Superior temporal gyrus (tissue), 1 donor: ENCODE results near the gene FAM227B.
"Not testable (repeated sequence)": the region's sequence is repeated elsewhere in the genome, so short reads cannot be mapped to it uniquely, and the experiment has no call there.

Experiments
- DNase-seq: peaks from one replicate; pipeline ENCODE4 v3.0.0-alpha.2; 2016; ENCODE audit errors: extremely low spot score

FAM227B gene

GRCh38 chr15:49438962-49439631 lies 181.5 kb downstream of the FAM227B start:
- DNase-seq, result no peak

- DNase-seq, result no peak
Observed at GRCh38 chr15:49436751-49437150, 183.9 kb downstream of the FAM227B start.

- DNase-seq, result no peak
Observed at GRCh38 chr15:49435174-49435573, 185.4 kb downstream of the FAM227B start.

DNA sequence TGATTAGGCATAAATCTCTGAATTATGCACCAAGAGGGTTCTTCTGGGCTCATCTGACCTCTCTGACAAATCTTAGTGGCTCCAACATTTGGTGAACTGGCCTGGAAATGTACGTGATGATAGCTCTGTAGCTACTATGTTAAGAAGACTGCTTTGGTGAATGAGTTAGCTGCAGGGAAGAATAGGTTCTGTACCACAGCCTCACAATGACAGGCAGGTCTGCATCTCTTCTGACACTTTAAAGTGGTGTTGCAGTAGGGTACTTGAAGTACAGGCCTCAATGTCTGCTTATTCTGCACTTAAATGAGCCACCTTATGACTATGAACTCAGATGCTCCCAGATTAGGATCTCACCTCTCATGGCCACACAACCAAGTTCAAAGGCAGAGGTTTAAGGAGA lies 190.6 kb downstream of the FAM227B start:
- DNase-seq, result no peak

DNA sequence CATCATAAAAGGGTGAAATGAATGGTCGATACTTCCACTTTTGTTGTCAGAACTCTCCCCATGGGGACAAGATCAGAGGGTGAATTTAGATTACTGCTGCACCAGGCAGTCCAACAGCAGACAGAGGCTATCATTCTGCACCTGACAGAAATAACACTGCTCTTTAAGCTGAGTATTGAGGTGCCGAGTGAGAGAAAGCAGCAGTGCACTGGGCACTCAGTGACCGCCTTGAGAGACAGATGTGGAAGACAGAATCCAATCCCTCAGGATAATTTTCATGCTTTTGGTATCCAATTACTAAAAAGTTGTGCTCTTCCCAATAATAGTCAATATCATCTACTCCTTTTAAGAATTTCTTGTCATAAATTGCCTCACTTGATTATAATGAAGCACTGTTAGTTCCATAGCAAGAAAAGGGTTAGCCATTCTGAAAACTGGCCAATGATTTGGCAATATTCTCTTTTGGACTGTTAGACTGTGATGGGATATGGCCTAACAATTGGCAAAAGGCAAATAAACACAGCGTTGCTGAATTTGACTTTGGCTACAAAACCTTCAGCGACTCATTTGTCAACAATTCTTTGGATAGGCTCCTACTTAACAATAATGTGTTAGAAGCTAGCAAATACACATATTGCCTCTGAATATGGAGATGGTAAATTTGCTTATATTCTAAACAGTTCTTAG lies 192.1 kb downstream of the FAM227B start:
- no peak for DNase-seq

DNA sequence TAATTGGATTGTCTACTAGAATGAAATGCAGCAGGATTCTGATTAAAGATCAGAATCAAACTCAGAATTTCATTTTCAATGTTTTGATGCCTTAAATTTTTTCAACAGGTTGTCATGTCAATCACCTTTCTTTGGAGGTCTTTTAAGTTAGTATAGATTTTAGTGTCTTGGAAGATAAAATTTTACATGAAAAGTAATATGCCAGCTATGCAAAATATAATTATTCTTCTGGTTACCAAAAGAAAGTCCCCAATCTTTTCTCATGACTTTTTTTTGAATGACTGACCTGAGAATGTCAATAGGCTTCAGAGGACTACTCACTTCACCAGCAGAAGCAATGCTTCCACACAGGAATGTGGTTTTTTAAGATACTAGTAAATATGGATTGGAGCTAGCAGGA lies 193.2 kb downstream of the FAM227B start:
- no peak for DNase-seq

DNA sequence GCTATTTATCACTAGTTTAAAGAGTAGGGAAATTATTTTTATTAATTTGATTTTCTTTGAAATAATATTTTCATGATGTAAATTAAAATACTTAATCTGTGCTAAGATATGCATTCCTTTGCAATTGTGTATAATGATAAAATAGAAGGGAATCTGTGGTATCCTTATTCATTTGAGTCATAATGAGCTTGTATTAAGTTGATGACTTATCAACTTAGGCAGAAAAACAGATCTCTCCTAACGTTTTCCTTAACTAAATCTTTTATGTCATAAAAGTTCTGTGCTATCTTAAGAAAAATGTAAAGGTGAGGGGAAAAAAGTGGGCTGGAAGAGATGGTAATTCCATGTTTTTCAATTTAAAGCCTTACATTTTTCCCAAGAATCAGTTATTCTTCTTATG lies 195.7 kb downstream of the FAM227B start:
- no peak for DNase-seq

DNA sequence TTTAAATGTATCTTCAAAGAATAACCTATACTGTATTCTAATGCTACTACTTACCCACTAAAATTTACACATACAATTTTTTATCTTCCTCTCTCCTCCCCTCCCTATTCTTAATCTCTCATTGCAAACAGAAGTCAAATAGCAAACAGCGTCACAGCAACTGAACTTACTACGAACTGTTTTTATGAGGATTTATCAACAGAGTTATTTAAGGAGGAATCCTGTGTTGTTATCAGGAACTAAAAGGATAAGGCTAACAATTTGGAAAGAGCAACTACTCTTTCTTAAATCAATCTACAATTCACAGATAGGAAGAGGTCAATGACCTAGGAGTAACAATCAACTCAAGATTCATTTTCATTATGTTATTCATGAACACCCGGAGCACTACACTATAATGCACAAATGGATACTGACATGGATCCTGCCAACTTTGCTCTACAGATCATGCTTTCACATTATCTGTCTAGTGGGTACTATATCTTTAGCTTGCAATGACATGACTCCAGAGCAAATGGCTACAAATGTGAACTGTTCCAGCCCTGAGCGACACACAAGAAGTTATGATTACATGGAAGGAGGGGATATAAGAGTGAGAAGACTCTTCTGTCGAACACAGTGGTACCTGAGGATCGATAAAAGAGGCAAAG lies 196.6 kb downstream of the FAM227B start:
- DNase-seq, result no peak

GRCh38 chr15:49423021-49423420 lies 197.6 kb downstream of the FAM227B start, which contains the start of gene FGF7:
FGF7 (plus strand) TSS chr15:49423242; CDS start chr15:49424298, 1,056 bp downstream.
- DNase-seq, result peak; percentile 54

- DNase-seq, result peak; percentile 80
Observed at GRCh38 chr15:49421991-49422390, 198.6 kb downstream of the FAM227B start.

DNA sequence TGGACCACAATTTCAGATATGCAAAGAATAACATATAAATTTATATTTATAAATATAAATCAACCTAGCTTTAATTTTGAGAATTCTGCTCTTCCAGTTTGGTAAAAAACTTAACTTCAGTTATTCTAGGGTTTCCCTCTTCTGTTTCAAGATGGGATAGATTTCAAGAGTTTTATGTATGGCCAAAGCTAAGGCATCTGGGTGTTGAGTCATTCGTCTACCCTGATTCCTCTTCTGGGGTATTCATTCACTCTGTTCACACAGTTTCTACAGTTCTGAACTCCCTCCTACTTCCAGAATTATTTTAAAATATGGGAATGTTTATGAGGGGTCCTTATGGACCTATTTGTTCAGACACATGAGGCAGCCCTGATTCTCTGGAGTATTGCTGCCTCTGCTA lies 201.8 kb downstream of the FAM227B start:
- no peak for DNase-seq

- no peak for DNase-seq
Observed at GRCh38 chr15:49415638-49416037, 205.0 kb downstream of the FAM227B start.

DNA sequence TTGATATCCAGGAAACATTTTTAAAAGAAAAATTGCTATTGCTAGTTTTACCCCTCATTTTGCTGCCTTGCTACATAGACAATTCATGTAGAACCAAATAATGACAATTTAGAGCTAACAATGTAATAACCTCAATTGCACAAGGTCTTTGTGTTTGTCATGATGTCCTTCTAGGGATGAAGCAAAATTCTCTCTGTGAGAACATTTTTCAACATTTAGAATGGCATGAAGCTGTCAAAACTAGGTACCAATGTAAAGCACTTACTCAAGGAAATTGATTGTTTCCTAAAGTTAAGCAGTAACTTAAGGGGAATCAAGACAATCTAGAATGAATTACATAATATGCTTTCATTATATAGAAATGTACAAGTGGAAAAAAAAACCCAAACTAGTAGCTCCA lies 205.5 kb downstream of the FAM227B start:
- no peak for DNase-seq

DNA sequence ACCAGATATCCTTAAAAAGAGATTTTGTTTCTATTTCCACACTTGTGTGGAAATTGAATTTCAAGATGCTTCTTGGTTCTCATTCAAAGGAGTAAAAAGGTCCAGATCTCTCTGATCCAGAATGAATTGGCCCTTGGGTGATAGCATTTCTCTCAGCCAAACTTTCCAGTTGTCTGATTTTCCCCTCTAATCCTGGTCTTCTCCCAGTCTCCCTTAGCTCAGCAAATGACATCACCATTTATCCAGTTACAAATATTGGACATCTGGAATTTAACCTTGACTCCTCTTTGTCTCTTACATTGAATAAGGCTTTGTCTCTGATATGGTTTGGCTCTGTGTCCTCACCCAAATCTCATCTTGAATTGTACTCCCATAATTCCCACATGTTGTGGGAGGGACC lies 207.8 kb downstream of the FAM227B start:
- DNase-seq, result no peak

- DNase-seq, result no peak
Observed at GRCh38 chr15:49410641-49411040, 210.0 kb downstream of the FAM227B start.

GRCh38 chr15:49406352-49407118 lies 214.1 kb downstream of the FAM227B start:
- DNase-seq, result no peak

DNA sequence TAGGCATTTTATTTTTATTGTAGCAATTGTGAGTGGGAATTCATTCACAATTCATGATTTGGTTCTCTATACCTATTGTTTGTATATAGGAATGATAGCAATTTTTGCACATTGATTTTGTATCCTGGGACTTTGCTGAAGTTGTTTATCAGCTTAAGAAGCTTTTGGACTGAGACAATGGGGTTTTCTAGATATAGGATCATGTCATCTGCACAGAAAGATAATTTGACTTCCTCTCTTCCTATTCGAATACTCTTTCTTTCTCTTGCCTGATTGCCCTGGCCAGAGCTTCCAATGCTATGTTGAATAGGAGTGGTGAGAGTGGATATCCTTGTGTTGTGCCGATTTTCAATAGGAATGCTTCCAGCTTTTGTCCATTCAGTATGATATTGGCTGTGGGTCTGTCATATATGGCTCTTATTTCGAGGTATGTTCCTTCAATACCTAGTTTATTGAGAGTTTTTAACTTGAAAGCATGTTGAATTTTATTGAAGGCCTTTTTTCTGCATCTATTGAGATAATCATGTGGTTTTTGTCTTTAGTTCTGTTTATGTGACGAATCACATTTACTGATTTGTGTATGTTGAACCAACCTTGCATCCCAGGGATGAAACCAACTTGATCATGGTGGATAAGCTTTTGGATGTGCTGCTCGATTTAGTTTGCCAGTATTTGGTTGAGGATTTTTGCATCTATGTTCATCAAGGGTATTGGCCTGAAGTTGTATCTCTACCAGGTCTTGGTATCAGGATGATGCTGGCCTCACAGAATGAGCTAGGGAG lies 217.9 kb downstream of the FAM227B start:
- not testable (repeated sequence) for DNase-seq

DNA sequence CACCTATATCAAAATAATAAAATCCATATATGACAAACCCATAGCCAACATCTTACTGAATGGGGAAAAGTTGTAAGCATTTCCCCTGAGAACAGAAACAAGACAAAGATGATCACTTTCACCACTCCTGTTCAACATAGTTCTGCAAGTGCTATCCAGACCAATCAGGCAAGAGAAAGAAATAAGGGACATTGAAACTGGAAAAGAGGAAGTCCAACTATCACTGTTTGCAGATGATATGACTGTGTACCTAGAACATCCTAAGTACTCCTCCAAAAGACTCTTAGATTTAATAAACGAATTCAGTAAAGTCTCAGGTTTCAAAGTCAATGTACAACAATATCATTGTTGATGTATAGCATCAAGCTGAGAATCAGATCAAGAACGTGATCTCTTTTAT lies 233.1 kb downstream of the FAM227B start:
- DNase-seq, result no peak

- no peak for DNase-seq
Observed at GRCh38 chr15:49383266-49383665, 237.4 kb downstream of the FAM227B start.

DNA sequence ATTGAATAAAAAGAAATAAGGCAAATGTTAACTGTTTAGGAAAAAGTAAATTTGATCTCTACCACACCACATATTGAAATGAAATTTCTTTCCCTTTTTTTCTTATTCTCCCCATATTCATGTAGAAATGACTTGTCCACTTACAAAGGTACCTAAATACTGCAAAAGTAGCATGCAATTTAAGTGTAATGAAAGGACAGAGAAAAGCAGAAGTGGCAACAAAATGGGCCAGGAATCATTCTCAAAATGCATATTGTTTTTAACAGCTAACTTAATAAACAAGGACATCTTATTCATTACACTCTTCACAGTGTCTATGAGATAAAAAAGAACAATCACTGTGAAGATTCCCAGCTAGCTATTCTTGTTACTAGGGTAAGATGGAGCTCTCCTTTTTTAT lies 238.2 kb downstream of the FAM227B start:
- DNase-seq, result no peak

DNA sequence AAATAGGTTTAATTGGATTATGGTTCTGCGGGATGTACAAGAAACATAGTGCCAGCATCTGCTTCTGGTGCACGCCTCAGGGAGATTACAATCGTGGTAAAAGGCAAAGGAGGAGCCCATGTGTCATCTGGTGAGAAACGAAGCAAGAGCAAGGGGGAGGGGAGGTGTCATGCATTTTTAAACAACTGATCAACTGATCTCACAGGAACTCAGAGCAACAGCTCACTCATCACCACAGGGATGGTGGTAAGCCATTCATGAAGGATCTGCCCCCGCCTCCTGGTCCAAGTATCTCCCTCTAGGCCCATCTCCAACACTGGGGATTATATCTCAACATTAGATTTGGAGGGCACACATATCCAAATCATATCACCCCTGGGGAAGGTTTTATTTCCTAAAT lies 239.7 kb downstream of the FAM227B start:
- no peak for DNase-seq
